Measurements from ENCODE around the gene PCNT.

DNA sequence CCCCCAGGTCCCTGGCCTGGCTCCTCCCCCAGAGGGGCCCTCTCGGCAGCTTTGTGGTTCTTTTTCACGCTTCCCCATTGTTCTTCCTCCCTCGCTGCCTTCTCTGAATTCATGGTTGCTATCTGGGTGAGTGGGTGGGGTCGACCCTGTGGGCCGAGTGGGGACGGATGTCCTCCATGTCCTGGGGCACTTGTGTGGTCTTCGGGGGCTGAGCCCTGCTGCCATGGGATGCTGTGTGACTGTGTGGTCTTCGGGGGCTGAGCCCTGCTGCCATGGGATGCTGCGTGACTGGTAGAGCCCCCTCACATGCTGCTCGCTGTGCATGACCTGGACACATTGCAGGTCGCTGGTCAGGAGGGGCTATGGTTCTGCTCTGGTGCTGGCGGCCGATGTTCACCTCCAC is 113.1 kb downstream of the PCNT start:
- TF ChIP-seq BCL11A (IDR thresholded peaks at IDR 0.05; ENCODE audit: low read depth in 2 of 2, low read length in 2 of 2) = no peak
- TF ChIP-seq RAD21 (IDR thresholded peaks at IDR 0.05 in 1 of 2, conservative IDR thresholded peaks at IDR 0.05 in 1 of 2; ENCODE audit: low read depth in 2 of 2, low read length in 2 of 2) = no peak
- TF ChIP-seq, protein P1, sequence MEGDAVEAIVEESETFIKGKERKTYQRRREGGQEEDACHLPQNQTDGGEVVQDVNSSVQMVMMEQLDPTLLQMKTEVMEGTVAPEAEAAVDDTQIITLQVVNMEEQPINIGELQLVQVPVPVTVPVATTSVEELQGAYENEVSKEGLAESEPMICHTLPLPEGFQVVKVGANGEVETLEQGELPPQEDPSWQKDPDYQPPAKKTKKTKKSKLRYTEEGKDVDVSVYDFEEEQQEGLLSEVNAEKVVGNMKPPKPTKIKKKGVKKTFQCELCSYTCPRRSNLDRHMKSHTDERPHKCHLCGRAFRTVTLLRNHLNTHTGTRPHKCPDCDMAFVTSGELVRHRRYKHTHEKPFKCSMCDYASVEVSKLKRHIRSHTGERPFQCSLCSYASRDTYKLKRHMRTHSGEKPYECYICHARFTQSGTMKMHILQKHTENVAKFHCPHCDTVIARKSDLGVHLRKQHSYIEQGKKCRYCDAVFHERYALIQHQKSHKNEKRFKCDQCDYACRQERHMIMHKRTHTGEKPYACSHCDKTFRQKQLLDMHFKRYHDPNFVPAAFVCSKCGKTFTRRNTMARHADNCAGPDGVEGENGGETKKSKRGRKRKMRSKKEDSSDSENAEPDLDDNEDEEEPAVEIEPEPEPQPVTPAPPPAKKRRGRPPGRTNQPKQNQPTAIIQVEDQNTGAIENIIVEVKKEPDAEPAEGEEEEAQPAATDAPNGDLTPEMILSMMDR (IDR thresholded peaks at IDR 0.05; ENCODE audit: control extremely low read depth in 1 of 3, insufficient read depth in 1 of 3, low read depth in 1 of 3, low read length in 3 of 3) = no peak
- no peak for TF ChIP-seq JUND (IDR thresholded peaks at IDR 0.05; ENCODE audit: low read length)
- TF ChIP-seq CREB1 (IDR thresholded peaks at IDR 0.05) = no peak
